ENCODE results near the gene N4BP2.
A peak's percentile ranks its signal among the peaks of the same experiment; 100 is the strongest.
"Not testable (repeated sequence)": the region's sequence is repeated elsewhere in the genome, so short reads cannot be mapped to it uniquely, and the experiment has no call there.

The N4BP2 gene

DNA sequence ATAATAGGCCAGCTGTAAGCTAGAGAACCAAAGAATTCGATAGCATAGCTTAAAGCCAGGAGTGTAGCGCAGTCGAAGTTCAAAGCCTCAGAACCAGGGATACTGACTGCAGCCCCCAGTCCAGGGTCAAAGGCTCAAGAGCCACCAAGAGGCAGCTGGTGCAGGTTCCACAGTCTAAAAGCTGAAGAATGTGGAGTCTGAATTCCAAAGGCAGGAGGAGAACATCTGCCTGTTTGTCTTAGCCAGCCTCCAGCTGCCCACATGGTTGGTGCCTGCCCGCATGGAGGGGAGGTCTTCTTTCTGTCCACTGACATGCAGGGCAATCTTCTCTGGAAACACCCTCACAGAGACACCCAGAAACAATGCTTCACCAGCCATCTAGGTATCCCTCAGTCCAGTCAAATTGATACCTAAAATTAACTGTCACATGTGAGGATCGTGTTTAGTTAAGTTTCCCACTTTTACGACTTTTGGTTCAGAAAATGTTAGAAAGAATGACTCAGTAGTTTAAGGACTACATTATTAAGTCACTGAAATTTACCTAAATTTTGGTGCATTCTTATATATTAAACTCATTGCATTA, 87.4 kb downstream of the N4BP2 start (continued):
- TF ChIP-seq, protein P1, sequence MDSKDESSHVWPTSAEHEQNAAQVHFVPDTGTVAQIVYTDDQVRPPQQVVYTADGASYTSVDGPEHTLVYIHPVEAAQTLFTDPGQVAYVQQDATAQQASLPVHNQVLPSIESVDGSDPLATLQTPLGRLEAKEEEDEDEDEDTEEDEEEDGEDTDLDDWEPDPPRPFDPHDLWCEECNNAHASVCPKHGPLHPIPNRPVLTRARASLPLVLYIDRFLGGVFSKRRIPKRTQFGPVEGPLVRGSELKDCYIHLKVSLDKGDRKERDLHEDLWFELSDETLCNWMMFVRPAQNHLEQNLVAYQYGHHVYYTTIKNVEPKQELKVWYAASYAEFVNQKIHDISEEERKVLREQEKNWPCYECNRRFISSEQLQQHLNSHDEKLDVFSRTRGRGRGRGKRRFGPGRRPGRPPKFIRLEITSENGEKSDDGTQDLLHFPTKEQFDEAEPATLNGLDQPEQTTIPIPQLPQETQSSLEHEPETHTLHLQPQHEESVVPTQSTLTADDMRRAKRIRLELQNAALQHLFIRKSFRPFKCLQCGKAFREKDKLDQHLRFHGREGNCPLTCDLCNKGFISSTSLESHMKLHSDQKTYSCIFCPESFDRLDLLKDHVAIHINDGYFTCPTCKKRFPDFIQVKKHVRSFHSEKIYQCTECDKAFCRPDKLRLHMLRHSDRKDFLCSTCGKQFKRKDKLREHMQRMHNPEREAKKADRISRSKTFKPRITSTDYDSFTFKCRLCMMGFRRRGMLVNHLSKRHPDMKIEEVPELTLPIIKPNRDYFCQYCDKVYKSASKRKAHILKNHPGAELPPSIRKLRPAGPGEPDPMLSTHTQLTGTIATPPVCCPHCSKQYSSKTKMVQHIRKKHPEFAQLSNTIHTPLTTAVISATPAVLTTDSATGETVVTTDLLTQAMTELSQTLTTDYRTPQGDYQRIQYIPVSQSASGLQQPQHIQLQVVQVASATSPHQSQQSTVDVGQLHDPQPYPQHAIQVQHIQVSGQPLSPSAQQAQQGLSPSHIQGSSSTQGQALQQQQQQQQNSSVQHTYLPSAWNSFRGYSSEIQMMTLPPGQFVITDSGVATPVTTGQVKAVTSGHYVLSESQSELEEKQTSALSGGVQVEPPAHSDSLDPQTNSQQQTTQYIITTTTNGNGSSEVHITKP (tag by site-specific recombination; IDR thresholded peaks at IDR 0.05), result no peak
- TF ChIP-seq ZNF629 (tag by site-specific recombination; IDR thresholded peaks at IDR 0.05), result no peak
- no peak for TF ChIP-seq ZNF140 (tag by site-specific recombination; IDR thresholded peaks at IDR 0.05)
- no peak for TF ChIP-seq ZNF132 (tag by site-specific recombination; IDR thresholded peaks at IDR 0.05; ENCODE audit: borderline replicate concordance)

DNA sequence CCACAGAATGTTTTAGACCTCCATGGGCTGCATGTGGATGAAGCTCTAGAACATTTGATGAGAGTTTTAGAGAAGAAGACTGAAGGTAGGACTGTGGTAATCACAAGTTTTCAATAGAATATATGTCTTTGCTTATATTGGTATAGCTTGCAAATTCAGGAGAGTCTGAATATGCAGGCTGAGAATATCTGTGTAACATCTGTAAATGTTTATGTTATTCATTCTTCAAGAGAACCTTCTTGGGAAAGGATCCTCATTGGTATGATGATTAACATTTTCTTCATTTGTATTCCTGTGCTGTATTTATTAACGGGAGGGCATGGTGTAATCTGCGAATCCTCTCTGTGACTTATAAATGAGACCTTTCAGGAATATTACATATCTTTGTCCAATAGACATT, 88.1 kb downstream of the N4BP2 start:
- ChIA-PET CTCF (no interaction called here), POLR2A (no interaction called here)
- TF ChIP-seq ZBTB17 (tag by site-specific recombination; IDR thresholded peaks at IDR 0.05) (no peak), ZNF335 (tag by site-specific recombination; conservative IDR thresholded peaks at IDR 0.05) (no peak), SCRT2 (tag by site-specific recombination; IDR thresholded peaks at IDR 0.05) (no peak), ZNF239 (tag by site-specific recombination; IDR thresholded peaks at IDR 0.05) (no peak), ZNF10 (tag by site-specific recombination; IDR thresholded peaks at IDR 0.05) (no peak)
- Histone ChIP-seq H3K36me3 (ENCODE audit: control insufficient read depth in 2 of 2, insufficient read depth in 1 of 2, low read length in 2 of 2) (peaks cover 0 to 37% of the 10 kb centered on the region in 2 experiments; a peak in 1 of 3 replicates), H3K4me1 (ENCODE audit: control insufficient read depth, insufficient read depth, low read length) (no peaks in the 10 kb centered on the region), H3K9me3 (ENCODE audit: control insufficient read depth, insufficient read depth, low read depth, low read length) (no peaks in the 10 kb centered on the region), H3K4me3 (ENCODE audit: low read depth, low read length) (no peak overlapping the region), H3K27ac (ENCODE audit: extremely low read depth, low read depth, low read length) (no peak overlapping the region)

DNA sequence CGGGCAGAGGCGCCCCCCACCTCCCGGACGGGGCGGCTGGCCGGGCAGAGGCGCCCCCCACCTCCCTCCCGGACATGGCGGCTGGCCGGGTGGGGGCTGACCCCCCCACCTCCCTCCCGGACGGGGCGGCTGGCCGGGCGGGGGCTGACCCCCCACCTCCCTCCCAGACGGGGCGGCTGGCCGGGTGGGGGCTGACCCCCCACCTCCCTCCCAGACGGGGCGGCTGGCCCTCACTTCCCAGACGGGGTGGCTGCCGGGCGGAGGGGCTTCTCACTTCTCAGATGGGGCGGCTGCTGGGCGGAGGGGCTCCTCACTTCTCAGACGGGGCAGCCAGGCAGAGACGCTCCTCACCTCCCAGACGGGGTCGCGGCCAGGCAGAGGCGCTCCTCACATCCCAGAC, 90.8 kb downstream of the N4BP2 start:
- H3K27ac ChIP-seq (ENCODE audit: extremely low read depth, low read depth, low read length); CTCF ChIA-PET; H3K4me1 ChIP-seq (ENCODE audit: control insufficient read depth, insufficient read depth, low read length); POLR2A ChIA-PET; H3K4me3 ChIP-seq (ENCODE audit: low read depth, low read length); H3K9me3 ChIP-seq (ENCODE audit: control insufficient read depth, insufficient read depth, low read depth, low read length): not testable (repeated sequence)
- peaks cover 0 to 30% of the 10 kb centered on the region in 2 experiments; a peak in 1 of 3 replicates for H3K36me3 ChIP-seq (ENCODE audit: control insufficient read depth in 2 of 2, insufficient read depth in 1 of 2, low read length in 2 of 2)

DNA sequence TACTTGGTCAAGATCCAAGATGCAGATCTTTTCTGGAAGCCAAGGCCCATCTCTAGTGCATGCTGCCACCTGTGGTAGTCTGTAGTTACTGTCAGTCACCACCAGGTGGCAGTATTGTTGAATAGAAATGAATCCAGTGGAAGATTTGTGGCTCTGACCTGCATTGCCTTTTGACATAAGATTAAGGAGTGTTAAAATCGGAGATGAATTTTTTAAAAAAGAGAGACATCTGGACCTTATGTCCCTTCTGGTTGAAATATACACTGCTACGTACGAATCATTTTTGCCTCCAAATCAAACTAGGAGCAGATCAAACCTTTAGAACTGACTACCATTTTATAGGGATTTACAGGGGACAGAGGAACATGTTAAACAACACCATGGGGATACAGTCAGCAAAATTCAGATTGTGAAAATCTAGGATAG, 93.3 kb downstream of the N4BP2 start:
- H3K4me1 ChIP-seq (ENCODE audit: control insufficient read depth, insufficient read depth, low read length), result no peaks in the 10 kb centered on the region
- H3K27ac ChIP-seq (ENCODE audit: extremely low read depth, low read depth, low read length), result no peak overlapping the region
- CTCF ChIA-PET, result interaction anchor here (0.6 to 3.4 kb wide), 11 partner anchors 11 to 175 kb away, joined by 3 to 13 read pairs (median 4); no protein-coding TSS in a partner anchor
- POLR2A ChIA-PET, result no interaction called here
- no peak overlapping the region for H3K4me3 ChIP-seq (ENCODE audit: low read depth, low read length)
- peaks cover 0 to 7% of the 10 kb centered on the region in 2 experiments; a peak in 1 of 3 replicates for H3K36me3 ChIP-seq (ENCODE audit: control insufficient read depth in 2 of 2, insufficient read depth in 1 of 2, low read length in 2 of 2)
- H3K9me3 ChIP-seq (ENCODE audit: control insufficient read depth, insufficient read depth, low read depth, low read length), result no peaks in the 10 kb centered on the region
- no peak for TF ChIP-seq SP2 (tag by site-specific recombination; IDR thresholded peaks at IDR 0.05)
- TF ChIP-seq SETDB1 (IDR thresholded peaks at IDR 0.05; ENCODE audit: insufficient read length, low read length), result peak; percentile 82
- TF ChIP-seq ZNF654 (tag by site-specific recombination; IDR thresholded peaks at IDR 0.05; ENCODE audit: low read depth), result peak; percentile 61
- TF ChIP-seq ZNF335 (tag by site-specific recombination; conservative IDR thresholded peaks at IDR 0.05), result no peak
- no peak for TF ChIP-seq ZNF354C (tag by site-specific recombination; IDR thresholded peaks at IDR 0.05; ENCODE audit: borderline replicate concordance, low read depth)
- TF ChIP-seq SCRT1 (tag by site-specific recombination; IDR thresholded peaks at IDR 0.05; ENCODE audit: borderline replicate concordance), result peak; percentile 49
- TF ChIP-seq, protein P2, sequence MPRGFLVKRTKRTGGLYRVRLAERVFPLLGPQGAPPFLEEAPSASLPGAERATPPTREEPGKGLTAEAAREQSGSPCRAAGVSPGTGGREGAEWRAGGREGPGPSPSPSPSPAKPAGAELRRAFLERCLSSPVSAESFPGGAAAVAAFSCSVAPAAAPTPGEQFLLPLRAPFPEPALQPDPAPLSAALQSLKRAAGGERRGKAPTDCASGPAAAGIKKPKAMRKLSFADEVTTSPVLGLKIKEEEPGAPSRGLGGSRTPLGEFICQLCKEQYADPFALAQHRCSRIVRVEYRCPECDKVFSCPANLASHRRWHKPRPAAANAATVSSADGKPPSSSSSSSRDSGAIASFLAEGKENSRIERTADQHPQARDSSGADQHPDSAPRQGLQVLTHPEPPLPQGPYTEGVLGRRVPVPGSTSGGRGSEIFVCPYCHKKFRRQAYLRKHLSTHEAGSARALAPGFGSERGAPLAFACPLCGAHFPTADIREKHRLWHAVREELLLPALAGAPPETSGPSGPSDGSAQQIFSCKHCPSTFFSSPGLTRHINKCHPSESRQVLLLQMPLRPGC (tag by site-specific recombination; IDR thresholded peaks at IDR 0.05), result no peak
- no peak for TF ChIP-seq MYNN (tag by site-specific recombination; IDR thresholded peaks at IDR 0.05; ENCODE audit: borderline replicate concordance)
- peak; percentile 79 for TF ChIP-seq SCRT2 (tag by site-specific recombination; IDR thresholded peaks at IDR 0.05)
- TF ChIP-seq ZNF2 (tag by site-specific recombination; IDR thresholded peaks at IDR 0.05), result peak; percentile 62; the same call in 1 of the 2 replicates
- TF ChIP-seq BCL11A (tag by site-specific recombination; IDR thresholded peaks at IDR 0.05; ENCODE audit: low read depth), result no peak
- no peak for TF ChIP-seq RBAK (tag by site-specific recombination; IDR thresholded peaks at IDR 0.05)
- no peak for TF ChIP-seq ZBTB1 (tag by site-specific recombination; IDR thresholded peaks at IDR 0.05)
- TF ChIP-seq ZNF768 (tag by site-specific recombination; IDR thresholded peaks at IDR 0.05), result no peak
- no peak for TF ChIP-seq IKZF3 (tag by site-specific recombination; IDR thresholded peaks at IDR 0.05)
- 0 out of 2 replicates have a peak, but pooled peaks have one; percentile 17 for TF ChIP-seq ZSCAN30 (tag by site-specific recombination; IDR thresholded peaks at IDR 0.05)
- no peak for TF ChIP-seq ZNF596 (tag by site-specific recombination; IDR thresholded peaks at IDR 0.05)
- no peak for TF ChIP-seq ZFHX2 (tag by site-specific recombination; conservative IDR thresholded peaks at IDR 0.05)
- no peak for TF ChIP-seq ZBTB20 (tag by site-specific recombination; IDR thresholded peaks at IDR 0.05)
- no peak for TF ChIP-seq GFI1B (tag by site-specific recombination; IDR thresholded peaks at IDR 0.05)

Measured in HEK293 (cell line).